Large intestine (tissue), 3 donors: ENCODE measurements around the gene COL8A2. TPM values are rescaled to one million over a fixed set of nuclear protein-coding genes. Genes with fewer than 3 reads are reported as not detected.

Experiments used
- DNase-seq, 2 donors: peaks; one replicate each; pipeline versions ENCODE4 v3.0.0 to v3.0.0-alpha.2; 2013
- H3K27ac ChIP-seq: one replicate; pipeline ENCODE4 v1.5.1; 2013; ENCODE audit warnings: low read length
- H3K27me3 ChIP-seq: 2 replicates; pipeline ENCODE4 v1.6.1; 2013; ENCODE audit warnings: low read length; ENCODE audit not compliant: control insufficient read depth, insufficient read depth
- H3K36me3 ChIP-seq: 2 replicates; pipeline ENCODE4 v1.6.1; 2013; ENCODE audit warnings: low read length; ENCODE audit not compliant: control insufficient read depth, insufficient read depth
- H3K4me1 ChIP-seq: one replicate; pipeline ENCODE4 v1.6.1; 2013; ENCODE audit warnings: low read length; ENCODE audit not compliant: control insufficient read depth, insufficient read depth
- H3K4me3 ChIP-seq: one replicate; pipeline ENCODE4 v1.5.1; 2013; ENCODE audit warnings: low read length
- H3K9me3 ChIP-seq: one replicate; pipeline ENCODE4 v1.6.1; 2013; ENCODE audit warnings: mild to moderate bottlenecking, low read depth, low read length, moderate library complexity; ENCODE audit not compliant: control insufficient read depth
- WGBS: methylation state at CpG from one replicate; pipeline ENCODE4 v1.1.5; 2013; ENCODE audit warnings: low lambda C conversion rate; ENCODE audit not compliant: insufficient coverage; 5-methylcytosine and 5-hydroxymethylcytosine counted together
- polyA plus RNA-seq: library from polyadenylated mRNA; unstranded; fragments of 120-200 nt; gene quantifications from one replicate; pipeline ENCODE4 v1.2.1, GENCODE V29; 2013

The COL8A2 gene
- polyA plus RNA-seq, 1 donor = 1.8 TPM

DNA sequence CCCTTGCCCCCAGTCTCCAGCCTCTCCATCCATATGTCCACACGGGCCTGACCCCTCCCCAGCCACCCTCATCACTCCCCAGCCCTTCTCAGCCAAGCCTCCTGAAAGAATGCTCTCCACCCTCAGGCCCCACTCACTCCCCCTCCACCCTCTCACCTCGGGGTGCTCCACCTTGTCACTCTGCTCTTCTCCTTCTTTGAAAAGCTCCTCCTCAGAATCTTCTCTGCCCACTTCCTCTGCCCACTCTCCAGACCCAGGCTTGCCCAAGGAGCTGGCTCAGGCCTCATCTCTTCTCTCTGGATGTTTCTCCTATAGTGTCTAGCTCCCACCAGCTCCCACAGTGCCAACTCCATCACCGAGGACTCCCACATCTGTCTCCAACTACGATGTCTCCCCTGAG lies 13.9 kb downstream of the COL8A2 start:
- Histone ChIP-seq H3K36me3 (no peaks in the 10 kb centered on the region), H3K4me3 (no peak overlapping the region), H3K9me3 (no peaks in the 10 kb centered on the region), H3K4me1 (no peaks in the 10 kb centered on the region), H3K27ac (no peak overlapping the region), H3K27me3 (no peaks in the 10 kb centered on the region)
- no CpG with 5 or more reads among the region's 4 CpGs for WGBS
- no peak for DNase-seq

DNA sequence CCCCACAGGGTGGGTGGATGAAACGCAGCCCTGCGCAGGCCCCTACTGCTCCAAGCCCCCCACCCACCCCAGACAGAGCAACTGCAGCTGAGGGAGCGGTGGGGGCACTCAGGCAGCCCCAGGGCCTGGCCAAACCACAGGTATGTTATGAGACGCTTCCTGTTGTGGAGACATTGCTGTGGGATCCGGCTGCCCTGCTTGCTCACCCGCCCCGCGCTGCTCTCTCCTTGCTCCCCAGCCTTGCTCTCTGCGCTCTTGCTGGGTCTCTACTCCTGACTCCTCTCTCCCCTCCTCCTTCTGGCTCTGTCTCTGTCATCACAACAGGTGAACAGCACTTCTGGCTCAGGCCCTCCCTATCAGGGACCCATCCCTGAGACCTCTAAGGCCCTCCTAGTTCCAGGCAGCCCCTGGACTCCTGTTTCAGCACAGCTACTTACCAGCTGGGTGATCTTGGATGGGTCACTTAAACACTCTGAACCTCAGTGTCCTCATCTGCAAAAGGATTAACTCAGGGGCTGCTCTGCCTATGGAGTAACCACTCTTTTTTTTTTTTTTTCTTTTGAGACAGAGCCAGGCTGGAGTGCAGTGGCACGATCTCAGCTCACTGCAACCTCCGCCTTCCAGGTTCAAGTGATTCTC lies 15.9 kb downstream of the COL8A2 start:
- no peak for DNase-seq
- H3K4me3 ChIP-seq = no peak overlapping the region
- no peaks in the 10 kb centered on the region for H3K27me3 ChIP-seq
- H3K27ac ChIP-seq = no peak overlapping the region
- no peaks in the 10 kb centered on the region for H3K4me1 ChIP-seq
- no CpG with 5 or more reads among the region's 11 CpGs for WGBS
- H3K9me3 ChIP-seq = no peaks in the 10 kb centered on the region
- no peaks in the 10 kb centered on the region for H3K36me3 ChIP-seq

DNA sequence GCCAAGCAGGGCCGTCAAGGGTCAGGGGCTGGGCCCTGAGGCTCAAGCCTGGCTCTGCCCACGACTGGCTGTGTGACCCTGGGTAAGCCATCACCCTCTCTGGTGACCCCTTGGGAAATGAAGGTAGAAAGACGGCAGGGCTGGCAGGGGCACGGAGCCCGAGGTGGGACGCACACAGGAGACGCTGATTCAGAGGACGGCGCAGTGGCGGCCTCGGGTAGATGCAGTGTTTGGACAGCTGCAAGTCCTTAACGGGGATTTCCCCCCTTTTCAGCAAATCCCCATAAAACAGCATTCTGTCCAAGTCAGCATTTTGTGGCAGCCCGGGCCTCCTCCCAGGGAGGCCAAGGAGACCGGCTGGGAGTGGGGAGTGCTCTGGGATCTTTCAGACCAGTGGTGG lies 16.7 kb downstream of the COL8A2 start:
- no peak overlapping the region for H3K27ac ChIP-seq
- H3K4me1 ChIP-seq = no peaks in the 10 kb centered on the region
- no peaks in the 10 kb centered on the region for H3K36me3 ChIP-seq
- H3K4me3 ChIP-seq = no peak overlapping the region
- no CpG with 5 or more reads among the region's 14 CpGs for WGBS
- no peaks in the 10 kb centered on the region for H3K9me3 ChIP-seq
- no peak for DNase-seq
- H3K27me3 ChIP-seq = no peaks in the 10 kb centered on the region

DNA sequence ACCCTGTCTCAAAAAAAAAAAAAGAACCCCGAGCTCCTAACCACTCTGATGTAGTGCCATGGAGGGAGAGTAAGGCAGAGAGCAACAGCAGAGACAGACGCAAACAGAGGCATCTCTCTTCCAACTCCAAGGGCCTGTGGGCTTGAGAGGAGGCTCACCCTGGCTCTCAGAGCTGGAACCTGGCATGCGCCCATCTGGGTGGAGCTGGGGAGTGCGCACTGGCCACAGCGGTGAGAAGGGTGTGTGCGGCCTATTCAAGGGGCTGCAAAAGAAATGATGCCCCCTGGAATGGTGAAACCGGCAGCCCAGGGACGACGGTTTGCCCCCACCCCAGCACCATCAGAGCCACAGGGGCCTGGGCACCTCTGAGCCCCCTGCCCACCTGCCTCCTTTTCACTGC lies 17.6 kb downstream of the COL8A2 start:
- Histone ChIP-seq H3K4me1 (no peaks in the 10 kb centered on the region), H3K27ac (no peak overlapping the region), H3K36me3 (no peaks in the 10 kb centered on the region), H3K27me3 (no peaks in the 10 kb centered on the region), H3K4me3 (no peak overlapping the region), H3K9me3 (no peaks in the 10 kb centered on the region)
- no peak for DNase-seq
- WGBS = no CpG with 5 or more reads among the region's 9 CpGs

DNA sequence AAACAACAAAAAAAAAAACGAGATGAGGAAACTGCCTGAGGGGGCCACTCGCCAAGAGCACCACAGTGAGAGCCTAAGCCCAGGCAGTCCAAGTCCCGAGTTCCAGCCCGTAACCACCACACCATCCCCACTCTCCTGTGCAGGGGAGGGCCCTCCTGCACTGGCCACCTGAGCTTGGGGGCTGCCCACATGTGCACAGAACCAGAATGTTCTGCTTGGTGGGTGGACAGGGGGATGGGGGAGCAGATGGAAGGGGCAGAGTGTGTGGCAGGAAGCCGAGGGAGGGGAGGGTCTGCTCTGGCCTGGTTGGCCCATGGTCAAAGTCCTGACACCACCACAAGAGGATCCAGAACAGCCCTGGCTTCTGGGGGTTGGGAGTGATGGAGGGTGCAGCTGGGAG lies 18.8 kb downstream of the COL8A2 start:
- H3K27ac ChIP-seq = no peak overlapping the region
- no peak for DNase-seq
- H3K9me3 ChIP-seq = no peaks in the 10 kb centered on the region
- no CpG with 5 or more reads among the region's 5 CpGs for WGBS
- no peaks in the 10 kb centered on the region for H3K27me3 ChIP-seq
- H3K36me3 ChIP-seq = no peaks in the 10 kb centered on the region
- H3K4me1 ChIP-seq = no peaks in the 10 kb centered on the region
- no peak overlapping the region for H3K4me3 ChIP-seq

DNA sequence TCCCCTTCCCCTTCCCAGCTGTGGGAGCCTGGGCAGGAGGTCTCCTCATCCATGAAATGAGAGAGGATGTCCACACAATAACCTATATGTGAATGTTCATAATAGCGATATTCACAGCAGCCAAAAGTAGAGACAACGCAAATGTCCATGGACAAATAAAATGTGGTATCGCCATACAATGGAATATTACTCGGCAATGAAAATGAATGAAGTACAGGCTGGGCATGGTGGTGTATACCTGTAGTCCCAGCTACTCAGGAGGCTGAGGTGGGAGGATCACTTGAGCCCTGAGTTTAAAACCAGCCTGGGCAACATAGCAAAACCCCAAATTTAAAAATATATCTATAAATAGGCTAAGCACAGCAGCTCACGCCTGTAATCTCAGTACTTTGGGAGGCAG lies 23.5 kb downstream of the COL8A2 start:
- WGBS = 100% methylated on average over 1 of the region's 5 CpGs
- peaks cover 4% of the 10 kb centered on the region for H3K9me3 ChIP-seq
- peaks cover 3% of the 10 kb centered on the region for H3K36me3 ChIP-seq

DNA sequence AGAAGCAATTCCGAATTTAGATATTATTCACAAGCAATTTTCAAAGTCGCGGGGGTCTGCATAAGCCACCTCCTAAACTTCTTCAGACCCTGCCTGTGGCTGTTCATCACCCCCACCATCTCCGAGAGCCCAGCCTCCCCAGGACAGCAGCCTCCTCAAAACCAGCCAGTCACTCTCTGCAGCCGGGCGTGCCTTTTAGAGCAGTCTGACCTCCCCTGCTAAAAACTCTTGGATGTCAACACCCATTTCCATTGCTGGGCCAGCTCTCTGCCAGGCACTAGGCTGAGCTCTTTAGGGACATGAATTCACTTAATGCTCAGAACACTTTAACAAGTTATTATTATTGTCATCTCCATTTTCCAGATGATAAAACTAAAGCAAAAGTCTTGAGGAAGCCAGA lies 24.6 kb downstream of the COL8A2 start:
- Histone ChIP-seq H3K4me3 (no peak overlapping the region), H3K36me3 (peaks cover 13% of the 10 kb centered on the region), H3K27ac (no peak overlapping the region), H3K9me3 (peaks cover 4% of the 10 kb centered on the region), H3K27me3 (no peaks in the 10 kb centered on the region), H3K4me1 (peaks cover 16% of the 10 kb centered on the region)
- DNase-seq = no peak
- no CpG with 5 or more reads among the region's 6 CpGs for WGBS

More for the DNA sequence above, 23.5 kb downstream of the COL8A2 start:
- Histone ChIP-seq H3K4me1 (peaks cover 16% of the 10 kb centered on the region), H3K4me3 (no peak overlapping the region), H3K27me3 (no peaks in the 10 kb centered on the region), H3K27ac (no peak overlapping the region)
- DNase-seq = no peak

DNA sequence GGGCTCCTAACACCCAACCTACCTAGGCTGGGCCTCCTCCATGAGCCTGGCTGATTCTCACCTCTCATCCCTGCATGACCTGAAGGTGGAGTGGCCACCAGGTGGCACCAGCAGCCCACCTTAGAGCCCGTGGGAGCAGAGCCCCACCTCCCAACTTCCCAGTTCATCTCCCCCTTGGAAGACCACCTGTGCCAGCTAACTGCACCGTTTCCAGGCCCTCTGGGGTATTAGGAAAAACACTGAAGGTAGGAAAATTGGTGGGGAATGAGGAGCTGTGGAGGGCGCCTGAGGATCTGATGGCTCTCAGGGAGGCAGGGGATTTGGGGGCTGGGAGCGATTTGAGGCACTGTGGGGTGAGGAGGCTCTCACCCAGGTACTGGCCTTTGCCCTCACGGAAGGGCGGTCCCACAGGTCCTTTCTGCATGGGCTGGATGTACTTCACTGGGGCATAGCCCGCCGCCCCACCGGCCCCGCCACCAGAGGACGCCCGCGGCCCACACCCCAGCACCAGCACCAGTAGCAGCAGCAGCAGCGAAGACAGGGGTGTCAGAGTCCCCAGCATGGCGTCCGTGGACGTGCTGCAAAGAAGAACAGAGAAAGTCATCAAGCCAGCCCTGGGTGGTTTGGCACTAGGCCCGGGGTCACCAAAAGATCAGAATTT lies 25.2 kb downstream of the COL8A2 start:
- peaks cover 16% of the 10 kb centered on the region for H3K4me1 ChIP-seq
- WGBS = no CpG with 5 or more reads among the region's 18 CpGs
- H3K36me3 ChIP-seq = peaks cover 16% of the 10 kb centered on the region
- H3K4me3 ChIP-seq = no peak overlapping the region
- no peaks in the 10 kb centered on the region for H3K27me3 ChIP-seq
- H3K27ac ChIP-seq = no peak overlapping the region
- peaks cover 4% of the 10 kb centered on the region for H3K9me3 ChIP-seq
- DNase-seq = peak; percentile 62 to 63

DNA sequence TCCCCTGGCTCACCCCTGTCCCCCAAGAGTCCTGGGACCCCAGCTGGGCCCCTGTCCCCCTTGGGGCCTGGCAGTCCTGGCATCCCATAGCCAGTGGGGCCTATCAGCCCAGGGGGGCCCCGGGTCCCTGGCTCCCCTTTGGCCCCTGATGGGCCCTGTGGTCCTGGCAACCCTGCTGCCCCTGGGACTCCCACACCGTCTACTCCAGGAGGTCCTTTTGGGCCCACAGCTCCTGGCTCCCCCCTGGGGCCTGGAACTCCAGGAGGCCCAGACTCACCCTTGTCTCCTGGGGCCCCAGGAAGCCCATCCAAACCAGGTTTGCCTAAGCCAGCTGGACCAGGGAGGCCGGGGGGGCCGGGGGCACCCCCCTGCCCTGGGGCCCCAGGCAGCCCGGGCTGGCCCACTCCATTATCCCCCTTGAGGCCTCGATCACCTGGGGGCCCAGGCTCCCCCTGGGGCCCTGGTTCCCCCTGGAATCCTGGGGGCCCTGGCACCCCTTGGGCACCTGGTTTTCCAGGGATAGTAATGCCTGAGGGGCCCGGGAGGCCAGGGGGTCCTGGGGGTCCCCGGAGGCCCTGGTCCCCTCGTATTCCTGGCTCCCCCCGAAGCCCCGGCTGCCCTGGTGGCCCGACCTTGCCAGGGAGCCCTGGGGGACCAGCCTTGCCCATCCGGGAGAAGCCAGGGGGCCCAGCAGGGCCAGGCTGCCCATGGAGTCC lies 26.2 kb downstream of the COL8A2 start:
- H3K27ac ChIP-seq = no peak overlapping the region

DNA sequence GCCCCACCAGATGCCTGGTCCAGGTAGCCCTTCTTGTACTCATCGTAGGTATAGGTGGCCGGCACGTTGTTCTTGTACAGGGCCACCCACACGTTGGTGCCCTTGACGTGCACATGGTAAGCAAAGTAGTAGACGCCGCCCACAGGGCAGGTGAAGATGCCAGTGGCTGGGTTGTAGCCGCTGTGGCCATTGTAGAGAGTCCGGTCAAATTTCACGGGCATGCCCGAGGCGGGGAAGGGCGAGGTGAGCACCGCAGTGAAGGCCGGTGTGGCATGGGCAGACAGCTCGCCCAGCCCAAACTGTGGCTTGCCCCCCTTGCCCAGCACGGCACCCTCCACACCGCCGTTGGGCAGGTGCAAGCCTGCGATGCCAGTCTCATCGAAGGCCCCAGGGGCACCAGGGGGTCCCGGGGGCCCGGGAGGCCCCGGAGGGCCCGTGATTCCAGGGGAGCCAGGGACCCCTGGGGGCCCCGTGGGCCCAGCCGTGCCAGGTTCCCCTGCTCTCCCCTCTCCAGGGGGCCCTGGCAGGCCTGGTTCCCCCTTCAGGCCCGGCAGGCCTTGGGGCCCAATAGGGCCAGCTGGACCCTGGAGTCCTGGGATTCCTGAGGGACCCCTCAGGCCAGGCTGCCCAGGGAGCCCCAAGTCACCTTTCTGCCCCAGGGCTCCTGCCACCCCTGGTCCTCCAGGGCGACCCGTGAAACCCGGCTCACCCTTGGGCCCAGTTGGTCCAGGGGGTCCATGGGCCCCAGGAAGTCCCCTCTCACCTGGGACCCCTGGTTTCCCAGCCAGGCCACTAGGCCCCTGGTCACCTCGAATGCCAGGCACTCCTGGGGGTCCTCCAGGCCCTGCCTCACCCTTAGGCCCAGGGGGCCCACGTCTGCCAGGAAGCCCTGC lies 27.1 kb downstream of the COL8A2 start:
- Histone ChIP-seq H3K27me3 (no peaks in the 10 kb centered on the region), H3K27ac (no peak overlapping the region), H3K9me3 (peaks cover 4% of the 10 kb centered on the region), H3K4me1 (peaks cover 16% of the 10 kb centered on the region), H3K36me3 (peaks cover 35% of the 10 kb centered on the region), H3K4me3 (no peak overlapping the region)
- WGBS = no CpG with 5 or more reads among the region's 33 CpGs
- DNase-seq = no peak

More for the DNA sequence above, 26.2 kb downstream of the COL8A2 start:
- peaks cover 26% of the 10 kb centered on the region for H3K36me3 ChIP-seq
- no peaks in the 10 kb centered on the region for H3K27me3 ChIP-seq
- DNase-seq = no peak
- peaks cover 4% of the 10 kb centered on the region for H3K9me3 ChIP-seq
- H3K4me3 ChIP-seq = no peak overlapping the region
- peaks cover 16% of the 10 kb centered on the region for H3K4me1 ChIP-seq
- WGBS = no CpG with 5 or more reads among the region's 13 CpGs
